Activated CD8-positive, alpha-beta memory T cell treated with anti-CD3 and anti-CD28 coated beads, Interleukin-2, amount 10 ng/mL, durations not matched to agents 7 days and 5 days (primary cell): ENCODE results near the gene TMEM123. TPM values are rescaled to one million over a fixed set of nuclear protein-coding genes. Genes with fewer than 3 reads are reported as not detected.
A peak's percentile ranks its signal among the peaks of the same experiment; 100 is the strongest.

Experiments
- ATAC-seq: fragments of 150-1000 bp; cut with Tn5 transposase; one replicate; pipeline ENCODE4 v1.10.0; 2021; ENCODE audit warnings: moderate library complexity
- CTCF ChIA-PET: fragments of 350-600 bp; sonication (Branson Sonifier 250); formaldehyde crosslinking; loops from one replicate; lab custom pipeline; 2021; ENCODE audit warnings: antibody characterized with exemption; lab: Charles Lee
- DNase-seq: peaks from one replicate; pipeline ENCODE4 v3.0.0-alpha.2; 2020
- H3K27ac Mint-ChIP-seq: one replicate; pipeline ENCODE4 v1.8.0; 2021; ENCODE audit warnings: mild to moderate bottlenecking, mixed read lengths
- H3K27me3 Mint-ChIP-seq: one replicate; pipeline ENCODE4 v1.8.0; 2021; ENCODE audit warnings: mixed read lengths
- H3K36me3 Mint-ChIP-seq: one replicate; pipeline ENCODE4 v1.8.0; 2021; ENCODE audit warnings: mild to moderate bottlenecking, mixed read lengths
- H3K4me1 Mint-ChIP-seq: one replicate; pipeline ENCODE4 v1.8.0; 2021; ENCODE audit warnings: mixed read lengths
- H3K4me3 Mint-ChIP-seq: one replicate; pipeline ENCODE4 v1.8.0; 2021; ENCODE audit warnings: mild to moderate bottlenecking, moderate library complexity, mixed read lengths
- H3K9me3 Mint-ChIP-seq: one replicate; pipeline ENCODE4 v1.8.0; 2022; ENCODE audit warnings: low read depth, mixed read lengths
- total RNA-seq, 2 experiments: library from RNA; stranded (reverse); gene quantifications; one replicate each; pipeline ENCODE4 v1.2.3, GENCODE V29; 2021

Gene TMEM123
- total RNA-seq, 2 experiments from 2014 or later = 194 to 242 TPM

- Mint-ChIP-seq H3K27ac (peak overlapping the region; percentile 36), H3K36me3 (peaks cover 39% of the 10 kb centered on the region), H3K4me3 (no peak overlapping the region), H3K9me3 (no peaks in the 10 kb centered on the region), H3K4me1 (peaks cover 19% of the 10 kb centered on the region), H3K27me3 (no peaks in the 10 kb centered on the region)
- DNase-seq (no peak), ATAC-seq (no peak)
- CTCF ChIA-PET = interaction anchor here (0.6 to 6.1 kb wide), 22 partner anchors 12 to 222 kb away, joined by 3 to 76 read pairs (median 10); no protein-coding TSS in a partner anchor
Measured at GRCh38 chr11:102391549-102392237, 60.9 kb downstream of the TMEM123 start.

DNA sequence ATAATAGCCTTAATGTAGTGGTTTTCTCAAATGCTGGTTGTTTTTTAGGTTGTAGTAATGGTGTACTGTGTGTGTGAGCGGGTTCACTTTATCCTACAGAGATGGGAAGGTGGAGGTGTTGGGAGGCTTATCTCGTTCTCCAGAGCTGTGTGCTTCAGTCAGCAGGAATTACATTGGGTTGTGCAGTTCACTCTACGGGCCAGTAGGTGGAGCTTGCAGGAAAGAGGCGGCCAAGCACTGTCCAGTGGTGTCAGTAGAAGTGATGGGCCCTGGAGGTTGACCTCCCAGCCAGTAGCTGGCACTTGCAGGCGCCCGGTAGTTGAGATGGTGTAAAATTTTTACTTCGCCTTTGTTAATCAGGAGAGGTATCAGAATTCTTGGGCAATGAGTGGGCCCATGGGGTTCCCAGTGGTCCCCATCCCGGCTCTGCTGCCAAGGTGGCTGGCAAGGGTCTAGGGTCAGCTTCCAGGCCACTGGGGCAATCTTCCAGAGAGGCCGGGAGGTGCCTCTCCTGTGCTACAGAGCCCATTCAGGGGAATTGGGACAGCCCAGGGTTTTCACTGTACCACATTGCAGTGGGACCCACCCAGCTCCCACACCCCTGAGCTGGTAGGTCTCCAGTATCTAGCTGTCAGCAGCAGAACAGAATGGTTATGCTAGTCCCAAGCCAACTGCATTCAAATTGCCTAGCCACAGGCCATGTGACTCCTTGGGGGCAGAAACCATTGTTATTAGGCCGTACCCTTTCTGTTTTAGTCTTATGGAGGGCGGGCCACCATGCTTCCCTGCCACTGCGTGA, 61.7 kb downstream of the TMEM123 start:
- CTCF ChIA-PET = interaction anchor here (0.6 to 6.1 kb wide), 44 partner anchors 10 to 520 kb away, joined by 3 to 76 read pairs (median 6); no protein-coding TSS in a partner anchor
- Mint-ChIP-seq H3K9me3 (no peaks in the 10 kb centered on the region), H3K27me3 (no peaks in the 10 kb centered on the region), H3K36me3 (peaks cover 40% of the 10 kb centered on the region), H3K4me3 (no peak overlapping the region), H3K4me1 (peaks cover 16% of the 10 kb centered on the region), H3K27ac (peak overlapping the region; percentile 48)
- peak; percentile 73 for DNase-seq
- ATAC-seq = peak; percentile 83

GRCh38 chr11:102389253-102389652, 63.3 kb downstream of the TMEM123 start:
- ATAC-seq (no peak), DNase-seq (no peak)
- no peak overlapping the region for H3K27ac Mint-ChIP-seq
- CTCF ChIA-PET = interaction anchor here (2.2 to 6.1 kb wide), 15 partner anchors 10 to 277 kb away, joined by 6 to 76 read pairs (median 13); no protein-coding TSS in a partner anchor
- no peaks in the 10 kb centered on the region for H3K27me3 Mint-ChIP-seq
- H3K9me3 Mint-ChIP-seq = no peaks in the 10 kb centered on the region
- peaks cover 15% of the 10 kb centered on the region for H3K4me1 Mint-ChIP-seq
- no peak overlapping the region for H3K4me3 Mint-ChIP-seq
- peaks cover 33% of the 10 kb centered on the region for H3K36me3 Mint-ChIP-seq

DNA sequence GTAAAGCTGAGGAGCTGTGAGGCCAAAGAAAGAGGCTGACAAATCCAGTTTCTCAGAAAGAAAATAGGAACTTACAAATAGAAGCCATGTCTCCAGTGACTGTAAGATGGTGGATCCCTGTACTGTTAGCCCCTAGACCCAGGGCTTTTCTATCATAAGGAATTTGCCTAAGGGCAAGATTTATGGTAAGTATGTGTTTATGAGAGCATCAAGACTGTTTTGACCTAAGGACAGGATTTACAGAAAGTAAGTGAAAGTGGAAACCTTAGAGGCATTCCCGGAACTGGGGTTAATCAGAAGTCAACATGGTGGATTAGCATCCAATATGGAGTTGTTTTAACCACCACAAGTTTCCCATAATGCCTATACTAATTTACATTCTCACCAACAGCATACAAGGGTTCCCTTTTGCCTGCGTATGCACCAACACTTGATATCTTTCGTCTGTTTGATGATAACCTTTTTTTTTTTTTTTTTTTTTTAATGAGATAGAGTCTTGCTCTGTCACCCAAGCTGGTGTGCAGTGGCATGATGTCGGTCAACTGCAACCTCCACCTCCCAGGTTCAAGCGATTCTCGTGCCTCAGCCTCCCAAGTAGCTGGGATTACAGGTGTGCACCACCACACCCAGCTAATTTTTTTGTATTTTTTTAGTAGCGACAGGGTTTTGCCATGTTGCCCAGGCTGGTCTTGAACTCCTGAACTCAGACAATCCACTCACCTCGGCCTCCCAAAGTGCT, 65.4 kb downstream of the TMEM123 start:
- H3K36me3 Mint-ChIP-seq = peaks cover 29% of the 10 kb centered on the region
- H3K4me1 Mint-ChIP-seq = peaks cover 13% of the 10 kb centered on the region
- H3K27ac Mint-ChIP-seq = no peak overlapping the region
- no peak overlapping the region for H3K4me3 Mint-ChIP-seq
- CTCF ChIA-PET = interaction anchor here (0.6 kb wide), 1 partner anchor 131 kb away, joined by 3 read pairs; no protein-coding TSS in a partner anchor
- no peaks in the 10 kb centered on the region for H3K9me3 Mint-ChIP-seq
- DNase-seq (no peak), ATAC-seq (no peak)
- no peaks in the 10 kb centered on the region for H3K27me3 Mint-ChIP-seq

DNA sequence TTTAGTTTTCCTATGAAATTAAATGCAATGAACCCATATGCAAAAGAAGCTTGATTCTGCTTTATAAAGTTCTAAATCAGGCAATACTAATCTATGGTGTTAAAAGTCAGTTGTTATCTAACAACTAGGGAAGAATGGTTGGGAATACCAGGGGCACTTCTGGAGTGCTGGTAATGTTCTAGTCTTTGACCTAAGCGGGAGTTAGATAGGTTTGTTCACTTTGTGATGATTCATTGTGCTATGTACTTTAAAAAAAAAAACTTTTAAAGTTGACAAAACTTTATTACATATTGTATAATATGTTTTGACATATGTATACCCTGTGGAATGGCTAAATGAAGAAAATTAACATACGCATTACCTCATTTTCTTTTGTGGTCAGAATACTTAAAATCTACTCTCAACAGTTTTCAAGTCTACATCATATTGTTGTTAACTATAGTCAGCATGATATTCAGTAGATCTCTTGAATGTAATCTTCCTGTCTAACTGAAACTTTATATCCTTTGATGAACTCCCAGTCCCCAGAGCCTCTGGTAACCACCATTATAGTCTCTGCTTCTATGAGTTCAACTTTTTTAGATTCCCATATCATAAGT, 66.3 kb downstream of the TMEM123 start:
- DNase-seq (no peak), ATAC-seq (no peak)

DNA sequence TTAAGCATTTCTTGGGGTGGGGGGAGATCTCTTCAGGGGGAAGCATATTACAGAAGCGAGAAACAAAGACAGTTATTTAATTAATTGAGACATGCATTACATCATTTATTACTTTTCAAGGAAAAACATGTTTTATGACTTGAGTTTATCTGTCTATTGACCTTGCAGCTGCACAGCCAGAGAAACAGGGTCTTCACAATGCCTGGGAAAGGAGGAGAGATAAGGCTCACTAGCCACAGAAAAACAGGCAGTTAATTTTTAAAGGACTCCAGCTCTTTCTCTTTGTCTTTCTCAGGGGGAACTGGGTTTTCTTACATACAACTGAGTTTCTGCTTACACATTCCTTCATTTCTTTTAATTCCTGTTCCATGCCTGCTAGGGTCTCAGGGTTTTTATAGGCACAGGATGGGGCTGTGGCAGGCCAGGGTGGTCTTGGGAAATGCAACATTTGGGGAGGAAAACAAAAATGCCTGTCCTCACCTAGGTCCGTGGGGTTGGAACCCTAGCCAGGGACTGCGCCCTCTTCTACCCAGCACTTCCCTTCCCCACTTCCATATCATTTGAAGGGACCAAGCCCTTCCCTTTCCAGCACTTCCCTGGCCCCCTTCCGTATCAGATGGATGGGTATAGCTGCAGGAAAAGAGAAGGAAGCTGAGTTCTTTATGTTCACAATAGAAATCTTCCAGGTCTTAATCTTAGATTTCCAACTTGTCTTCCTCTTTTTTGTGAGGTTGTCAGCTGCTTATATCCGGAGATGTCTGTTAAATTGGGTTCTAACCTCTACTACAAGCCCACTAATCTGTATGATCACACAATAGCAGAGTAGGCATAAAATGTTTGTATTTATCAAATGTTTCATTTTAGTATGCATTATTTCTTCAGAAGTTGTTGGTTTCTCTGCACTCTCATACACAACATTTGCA, 67.2 kb downstream of the TMEM123 start:
- H3K4me3 Mint-ChIP-seq = no peak overlapping the region
- H3K27ac Mint-ChIP-seq = no peak overlapping the region
- H3K9me3 Mint-ChIP-seq = no peaks in the 10 kb centered on the region
- DNase-seq = no peak
- peaks cover 9% of the 10 kb centered on the region for H3K4me1 Mint-ChIP-seq
- ATAC-seq = no peak
- H3K36me3 Mint-ChIP-seq = peaks cover 35% of the 10 kb centered on the region
- CTCF ChIA-PET = interaction anchor here (0.7 to 1.4 kb wide), 2 partner anchors 17 to 90 kb away, joined by 3 to 4 read pairs; no protein-coding TSS in a partner anchor
- no peaks in the 10 kb centered on the region for H3K27me3 Mint-ChIP-seq

More for the DNA sequence above, 66.3 kb downstream of the TMEM123 start:
- Mint-ChIP-seq H3K36me3 (peaks cover 33% of the 10 kb centered on the region), H3K27me3 (no peaks in the 10 kb centered on the region), H3K27ac (no peak overlapping the region), H3K9me3 (no peaks in the 10 kb centered on the region), H3K4me3 (no peak overlapping the region), H3K4me1 (peaks cover 13% of the 10 kb centered on the region)
- CTCF ChIA-PET = interaction anchor here (1.4 kb wide), 1 partner anchor 18 kb away, joined by 3 read pairs; no protein-coding TSS in a partner anchor

DNA sequence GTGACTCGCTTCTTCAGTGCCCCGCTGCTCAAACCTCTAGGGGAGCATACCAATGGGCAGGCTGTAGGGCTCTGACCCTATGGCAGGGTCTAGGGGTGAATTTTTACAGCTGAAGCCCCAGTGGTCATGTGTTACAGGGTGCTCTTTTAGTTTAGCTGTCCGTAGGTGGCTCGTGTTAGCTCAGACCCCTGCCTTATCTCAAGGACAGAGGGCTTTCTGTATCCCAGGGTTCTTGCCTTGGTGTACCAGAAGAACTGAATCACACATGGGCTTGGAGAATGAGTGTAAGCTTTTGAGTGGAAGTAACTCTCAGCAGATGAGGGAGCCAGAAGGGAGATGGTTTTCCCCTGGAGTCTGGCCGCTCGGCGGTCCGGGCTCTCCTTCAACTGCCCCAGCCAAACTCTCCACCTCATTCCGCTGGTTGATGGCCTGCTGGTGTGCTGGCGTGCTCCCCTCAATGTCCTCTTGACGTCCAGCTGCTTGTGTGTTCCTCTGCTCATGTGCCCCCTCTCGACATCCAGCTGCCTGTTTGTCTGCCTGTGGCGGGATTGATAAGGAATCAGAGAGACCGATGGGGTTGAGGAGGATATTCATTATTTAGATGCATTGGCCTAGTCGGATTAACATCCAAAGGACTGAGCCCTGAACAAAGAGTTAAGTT, 68.0 kb downstream of the TMEM123 start:
- Mint-ChIP-seq H3K4me3 (no peak overlapping the region), H3K4me1 (peaks cover 8% of the 10 kb centered on the region), H3K36me3 (peaks cover 38% of the 10 kb centered on the region), H3K27ac (no peak overlapping the region), H3K27me3 (no peaks in the 10 kb centered on the region), H3K9me3 (no peaks in the 10 kb centered on the region)
- CTCF ChIA-PET = interaction anchor here (0.7 to 1.5 kb wide), 4 partner anchors 11 to 282 kb away, joined by 3 to 4 read pairs (median 4); no protein-coding TSS in a partner anchor
- DNase-seq = no peak
- no peak for ATAC-seq

DNA sequence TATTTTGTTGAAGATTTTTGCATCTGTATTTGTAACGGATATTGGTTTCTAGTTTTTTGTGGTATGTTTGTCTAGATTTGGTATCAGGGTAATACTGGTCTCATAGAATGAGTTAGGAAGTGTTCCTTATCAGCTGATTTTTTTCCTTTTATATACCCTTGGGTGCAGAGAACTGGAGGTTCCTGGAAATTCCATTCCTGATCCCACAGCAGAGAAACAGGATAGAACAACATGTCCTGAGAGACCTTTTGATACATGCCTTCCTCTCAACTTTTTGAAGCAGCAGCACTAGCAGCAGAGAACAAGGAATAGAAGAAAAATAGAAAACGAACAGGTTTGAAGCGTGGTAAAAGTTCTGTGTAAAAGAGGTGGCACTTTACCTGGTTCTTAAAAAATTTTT, 68.7 kb downstream of the TMEM123 start:
- CTCF ChIA-PET = interaction anchor here (1.1 to 1.5 kb wide), 2 partner anchors 12 to 283 kb away, joined by 3 to 4 read pairs; no protein-coding TSS in a partner anchor
- no peak overlapping the region for H3K4me3 Mint-ChIP-seq
- H3K4me1 Mint-ChIP-seq = peaks cover 8% of the 10 kb centered on the region
- no peak overlapping the region for H3K27ac Mint-ChIP-seq
- no peaks in the 10 kb centered on the region for H3K27me3 Mint-ChIP-seq
- peaks cover 36% of the 10 kb centered on the region for H3K36me3 Mint-ChIP-seq
- no peak for DNase-seq
- no peaks in the 10 kb centered on the region for H3K9me3 Mint-ChIP-seq
- ATAC-seq = no peak

- no peak overlapping the region for H3K4me3 Mint-ChIP-seq
- H3K36me3 Mint-ChIP-seq = peaks cover 38% of the 10 kb centered on the region
- H3K27me3 Mint-ChIP-seq = no peaks in the 10 kb centered on the region
- H3K9me3 Mint-ChIP-seq = no peaks in the 10 kb centered on the region
- CTCF ChIA-PET = interaction anchor here (1.3 to 1.5 kb wide), 3 partner anchors 13 to 69 kb away, joined by 3 to 5 read pairs (median 3); no protein-coding TSS in a partner anchor
- no peak for ATAC-seq
- H3K4me1 Mint-ChIP-seq = peaks cover 8% of the 10 kb centered on the region
- DNase-seq = no peak
- no peak overlapping the region for H3K27ac Mint-ChIP-seq
Measured at GRCh38 chr11:102382384-102382783, 70.2 kb downstream of the TMEM123 start.

GRCh38 chr11:102378818-102379217, 73.7 kb downstream of the TMEM123 start:
- H3K4me1 Mint-ChIP-seq = peaks cover 7% of the 10 kb centered on the region
- no peaks in the 10 kb centered on the region for H3K27me3 Mint-ChIP-seq
- ATAC-seq (no peak), DNase-seq (no peak)
- no peak overlapping the region for H3K27ac Mint-ChIP-seq
- peaks cover 41% of the 10 kb centered on the region for H3K36me3 Mint-ChIP-seq
- no peaks in the 10 kb centered on the region for H3K9me3 Mint-ChIP-seq
- CTCF ChIA-PET = interaction anchor here (2.5 kb wide), 1 partner anchor 11 kb away, joined by 16 read pairs; no protein-coding TSS in a partner anchor
- no peak overlapping the region for H3K4me3 Mint-ChIP-seq

DNA sequence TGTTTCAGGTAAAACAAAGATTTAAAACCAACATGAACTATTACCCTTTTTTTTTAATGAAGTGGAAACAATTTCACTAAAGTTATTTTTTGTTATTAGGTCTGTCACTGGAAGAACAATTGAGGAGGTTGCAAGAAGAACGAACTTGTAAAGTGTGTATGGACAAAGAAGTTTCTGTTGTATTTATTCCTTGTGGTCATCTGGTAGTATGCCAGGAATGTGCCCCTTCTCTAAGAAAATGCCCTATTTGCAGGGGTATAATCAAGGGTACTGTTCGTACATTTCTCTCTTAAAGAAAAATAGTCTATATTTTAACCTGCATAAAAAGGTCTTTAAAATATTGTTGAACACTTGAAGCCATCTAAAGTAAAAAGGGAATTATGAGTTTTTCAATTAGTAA, 74.7 kb downstream of the TMEM123 start:
- Mint-ChIP-seq H3K9me3 (no peaks in the 10 kb centered on the region), H3K36me3 (peaks cover 43% of the 10 kb centered on the region), H3K27ac (no peak overlapping the region), H3K4me3 (no peak overlapping the region), H3K27me3 (no peaks in the 10 kb centered on the region), H3K4me1 (peaks cover 7% of the 10 kb centered on the region)
- CTCF ChIA-PET = interaction anchor here (2.5 kb wide), 1 partner anchor 12 kb away, joined by 16 read pairs; no protein-coding TSS in a partner anchor
- no peak for DNase-seq
- no peak for ATAC-seq
